Cardiac fibroblast (primary cell): ENCODE measurements around the gene THG1L.
"Not testable (repeated sequence)": the region's sequence is repeated elsewhere in the genome, so short reads cannot be mapped to it uniquely, and the experiment has no call there.

Source experiments
- DNase-seq, 2 donors: peaks; one replicate each; pipeline versions ENCODE4 v3.0.0 to v3.0.0-alpha.2; 2010; ENCODE audit warnings: low read depth in 2 of 2
- H3K4me3 ChIP-seq, 2 donors: replicated peaks in 1 of 2; 1 replicate in 1 of 2; 2 replicates in 1 of 2; pipeline ENCODE4 v1.5.1; 2011; ENCODE audit warnings: low read depth in 2 of 2, low read length in 2 of 2, mild to moderate bottlenecking in 2 of 2, moderate library complexity in 1 of 2
- TF ChIP-seq, protein P1 (sequence below): IDR thresholded peaks from one replicate; pipeline ENCODE4 v1.5.1; 2011; ENCODE audit warnings: low read depth, mild to moderate bottlenecking, low read length, inconsistent platforms

The THG1L gene

DNA sequence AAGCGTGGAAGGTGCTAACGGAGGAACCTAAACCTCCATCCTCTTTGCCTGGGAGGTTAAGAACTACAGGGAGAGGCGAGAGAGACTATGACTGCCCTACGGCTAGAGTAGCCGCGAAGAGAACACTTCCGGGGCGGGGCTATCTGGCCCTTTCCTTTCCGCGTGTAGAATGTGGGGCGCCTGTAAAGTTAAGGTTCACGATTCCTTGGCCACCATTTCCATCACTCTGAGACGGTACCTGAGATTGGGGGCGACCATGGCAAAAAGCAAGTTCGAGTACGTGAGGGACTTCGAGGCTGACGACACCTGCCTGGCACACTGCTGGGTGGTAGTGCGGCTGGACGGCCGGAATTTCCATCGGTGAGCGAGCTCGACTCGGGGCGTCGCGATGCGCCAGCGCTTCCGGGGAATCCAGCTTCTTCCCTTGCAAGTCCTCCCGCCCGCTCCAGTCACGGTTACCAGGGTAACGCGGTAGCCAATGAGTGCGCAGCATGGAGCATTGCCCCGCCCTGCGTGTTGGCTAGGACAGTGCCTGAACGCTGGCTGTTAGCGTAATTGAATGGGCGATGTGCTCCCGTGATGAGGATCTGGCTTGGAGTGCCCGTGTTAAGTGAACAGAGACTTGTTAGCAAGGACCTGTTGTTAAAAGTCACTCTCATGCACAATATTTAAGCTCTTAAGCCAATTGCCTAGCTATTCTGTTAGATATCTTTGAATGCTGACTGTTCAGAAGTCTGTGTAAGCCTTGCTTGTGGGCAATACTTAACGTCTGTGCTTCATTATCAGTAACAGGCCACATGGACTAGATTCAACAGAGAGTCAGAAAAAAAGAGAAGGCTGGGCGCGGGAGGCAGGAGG is at the start of gene THG1L:
TSS of gene THG1L (plus strand) at position 149 of the 858 bp plus-strand sequence. CDS start at position 170, 21 bp downstream.
- DNase-seq, result peak; percentile 98 to 99
- TF ChIP-seq, protein P1, sequence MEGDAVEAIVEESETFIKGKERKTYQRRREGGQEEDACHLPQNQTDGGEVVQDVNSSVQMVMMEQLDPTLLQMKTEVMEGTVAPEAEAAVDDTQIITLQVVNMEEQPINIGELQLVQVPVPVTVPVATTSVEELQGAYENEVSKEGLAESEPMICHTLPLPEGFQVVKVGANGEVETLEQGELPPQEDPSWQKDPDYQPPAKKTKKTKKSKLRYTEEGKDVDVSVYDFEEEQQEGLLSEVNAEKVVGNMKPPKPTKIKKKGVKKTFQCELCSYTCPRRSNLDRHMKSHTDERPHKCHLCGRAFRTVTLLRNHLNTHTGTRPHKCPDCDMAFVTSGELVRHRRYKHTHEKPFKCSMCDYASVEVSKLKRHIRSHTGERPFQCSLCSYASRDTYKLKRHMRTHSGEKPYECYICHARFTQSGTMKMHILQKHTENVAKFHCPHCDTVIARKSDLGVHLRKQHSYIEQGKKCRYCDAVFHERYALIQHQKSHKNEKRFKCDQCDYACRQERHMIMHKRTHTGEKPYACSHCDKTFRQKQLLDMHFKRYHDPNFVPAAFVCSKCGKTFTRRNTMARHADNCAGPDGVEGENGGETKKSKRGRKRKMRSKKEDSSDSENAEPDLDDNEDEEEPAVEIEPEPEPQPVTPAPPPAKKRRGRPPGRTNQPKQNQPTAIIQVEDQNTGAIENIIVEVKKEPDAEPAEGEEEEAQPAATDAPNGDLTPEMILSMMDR, result no peak
- peak within 1 kb of the TSS; percentile 82 to 91 for H3K4me3 ChIP-seq

DNA sequence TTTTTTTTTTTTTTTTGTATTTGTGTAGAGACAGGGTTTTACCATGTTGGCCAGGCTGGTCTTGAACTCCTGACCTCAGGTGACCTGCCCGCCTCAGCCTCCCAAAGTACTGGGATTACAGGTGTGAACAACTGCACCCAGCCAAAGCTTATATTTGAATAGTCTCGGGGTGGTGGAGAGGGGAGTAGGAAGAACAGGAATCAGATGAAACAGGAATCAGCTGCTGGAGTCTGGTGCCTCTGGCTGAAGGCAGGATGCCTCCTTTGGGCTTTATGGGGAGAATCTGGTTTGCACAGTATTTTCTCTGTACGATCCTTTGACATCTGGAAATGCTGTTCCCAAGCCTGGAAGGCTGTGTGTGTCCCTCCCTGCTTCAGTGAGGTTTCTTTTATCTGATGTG is 49.0 kb upstream of the THG1L start:
- H3K4me3 ChIP-seq, result no peak overlapping the region
- TF ChIP-seq, protein P1, result no peak
- DNase-seq, result no peak

DNA sequence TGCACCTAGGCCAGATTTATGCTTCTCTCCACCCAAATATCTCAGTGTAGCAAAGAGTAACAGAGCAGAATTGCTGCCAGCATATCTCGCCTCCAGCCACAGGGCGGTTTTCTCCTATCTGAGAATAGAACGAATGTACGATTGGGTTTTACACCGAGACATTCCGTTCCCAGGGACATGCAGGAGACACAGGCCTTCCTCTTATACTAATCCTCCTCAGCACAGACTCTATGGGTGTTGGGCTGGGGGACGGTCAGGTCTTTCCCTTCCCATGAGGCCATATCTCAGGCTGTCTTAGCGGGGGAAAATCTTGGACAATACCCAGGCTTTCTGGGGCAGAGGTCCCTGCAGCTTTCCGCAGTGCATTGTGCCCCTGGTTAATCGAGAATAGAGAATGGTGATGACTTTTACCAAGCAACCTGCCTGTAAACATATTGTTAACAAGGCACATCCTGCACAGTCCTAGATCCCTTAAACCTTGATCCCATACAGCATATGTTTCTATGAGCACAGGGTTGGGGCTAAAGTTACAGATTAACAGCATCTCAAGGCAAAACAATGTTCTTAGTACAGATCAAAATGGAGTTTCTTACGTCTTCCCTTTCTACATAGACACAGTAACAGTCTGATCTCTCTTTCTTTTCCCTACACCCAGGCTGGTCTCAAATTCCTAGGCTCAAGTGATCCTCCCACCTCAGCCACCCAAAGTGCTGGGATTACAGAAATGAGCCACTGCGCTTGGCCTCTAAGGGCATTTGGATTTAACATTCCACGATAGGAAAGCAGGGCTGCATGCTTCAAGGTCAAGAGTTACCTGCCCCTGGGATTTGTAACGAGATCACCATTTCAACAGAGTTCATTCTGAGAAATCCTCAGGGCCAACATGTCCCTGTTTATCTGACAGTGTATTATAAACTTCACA is 44.7 kb upstream of the THG1L start:
- DNase-seq, H3K4me3 ChIP-seq: not testable (repeated sequence)

DNA sequence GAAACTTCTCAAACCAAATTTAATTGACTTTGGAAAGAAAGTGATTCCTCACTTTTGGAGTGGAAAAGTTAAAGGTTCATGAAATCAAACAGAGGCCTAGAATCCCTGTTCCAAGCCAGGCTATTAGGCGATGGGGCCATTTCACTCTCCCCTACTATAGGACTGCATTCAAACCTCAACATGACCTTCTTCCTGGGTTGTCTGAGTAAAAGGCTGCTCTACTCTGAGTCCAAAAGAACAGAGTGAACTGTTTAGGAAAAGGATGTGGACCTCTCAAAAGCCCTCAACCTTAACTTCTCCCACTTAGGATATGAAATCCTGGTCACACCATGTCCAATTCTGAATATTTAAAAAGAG is 44.0 kb upstream of the THG1L start:
- TF ChIP-seq, protein P1, result no peak
- DNase-seq, result no peak
- no peak overlapping the region for H3K4me3 ChIP-seq

DNA sequence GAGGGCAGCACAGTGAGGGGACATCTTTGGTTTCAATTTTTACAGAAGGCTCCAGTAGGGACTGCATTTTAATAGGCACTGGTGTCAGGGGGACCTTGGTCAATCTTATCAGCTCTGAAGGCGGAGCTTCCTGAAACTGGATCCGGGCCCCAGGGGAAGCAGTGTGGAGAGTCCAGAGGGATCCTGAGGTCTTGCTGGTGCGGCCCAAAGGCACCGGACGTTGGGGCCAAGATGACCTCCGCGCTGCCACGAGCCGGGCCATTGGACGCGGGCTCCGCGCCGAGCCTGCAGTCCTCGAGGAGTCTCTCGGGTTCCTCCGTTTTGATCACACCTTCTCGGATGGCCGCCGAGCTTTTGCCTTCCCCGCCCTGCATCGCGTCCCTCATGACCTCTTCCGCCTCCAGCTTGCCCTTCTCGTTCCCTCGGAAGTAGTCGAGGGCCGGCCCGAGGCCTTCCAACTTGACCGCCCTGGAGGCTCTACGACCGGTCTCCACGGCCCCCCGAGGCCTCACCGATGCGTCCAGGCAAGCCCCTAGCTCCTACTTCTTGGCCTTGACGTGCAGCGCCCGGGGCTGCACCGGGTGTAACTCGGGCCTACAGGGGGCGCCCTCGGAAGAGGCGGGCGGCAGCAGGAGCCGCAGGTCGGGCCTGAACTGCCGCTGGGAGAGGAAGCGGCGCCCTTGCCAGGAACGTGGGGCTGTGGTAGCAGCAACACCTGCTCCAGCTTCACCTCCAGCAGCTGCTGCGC is 41.1 kb upstream of the THG1L start:
- H3K4me3 ChIP-seq, result no peak overlapping the region
- DNase-seq, result no peak

DNA sequence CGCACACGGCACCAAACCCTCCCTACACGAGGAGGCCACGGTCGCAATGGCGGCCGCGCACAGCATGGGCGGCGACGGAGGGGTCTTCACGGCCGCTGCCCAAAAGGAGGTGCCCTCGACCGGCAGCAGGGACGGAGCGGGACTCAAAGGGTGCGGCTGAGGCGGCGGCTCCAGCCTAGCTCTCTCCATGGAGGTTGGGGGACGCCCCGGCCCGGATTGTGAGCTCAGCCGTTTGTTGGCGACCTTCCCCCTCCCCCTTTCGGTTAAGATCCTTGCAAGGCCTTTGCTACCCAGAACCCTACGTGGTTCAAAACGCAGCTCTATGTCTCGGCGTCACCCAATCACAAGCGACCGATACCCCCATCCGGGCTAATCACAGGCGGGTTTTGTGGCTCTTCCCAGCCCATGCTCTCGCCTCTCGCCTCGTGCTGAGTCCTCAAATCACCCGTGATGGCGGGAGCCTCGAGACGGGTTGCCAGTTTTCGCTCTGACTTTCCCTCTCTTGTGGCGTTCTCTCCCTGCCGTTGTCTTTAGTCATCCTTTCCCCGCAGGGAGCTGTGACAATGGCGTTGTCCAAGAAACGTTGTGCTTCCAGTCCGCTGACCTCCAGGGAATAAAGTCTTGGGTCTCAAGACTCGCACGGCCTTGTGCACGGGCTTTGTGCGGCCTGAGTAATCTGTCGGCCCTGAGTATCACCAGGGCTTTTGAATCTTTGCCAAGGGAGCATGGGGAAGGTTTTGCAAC is 40.4 kb upstream of the THG1L start:
- H3K4me3 ChIP-seq, result no peak overlapping the region
- DNase-seq, result no peak
- TF ChIP-seq, protein P1, result no peak

More for the DNA sequence above, 41.1 kb upstream of the THG1L start:
- TF ChIP-seq, protein P1, result no peak

DNA sequence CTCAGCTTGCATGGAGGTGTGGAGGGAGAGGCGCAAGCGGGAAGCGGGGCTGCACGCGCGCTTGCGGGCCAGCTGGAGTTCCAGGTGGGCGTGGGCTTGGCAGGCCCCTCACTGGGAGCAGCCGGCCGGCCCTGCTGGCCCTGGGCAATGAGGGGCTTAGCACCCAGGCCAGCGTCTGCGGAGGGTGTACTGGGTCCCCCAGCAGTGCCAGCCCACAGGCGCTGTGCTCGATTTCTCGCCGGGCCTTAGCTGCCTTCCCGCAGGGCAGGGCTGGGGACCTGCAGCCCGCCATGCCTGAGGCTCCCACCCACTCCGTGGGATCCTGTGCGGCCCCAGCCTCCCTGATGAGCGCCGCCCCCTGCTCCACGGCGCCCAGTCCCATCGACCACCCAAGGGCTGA is 37.4 kb upstream of the THG1L start:
- DNase-seq, result not testable (repeated sequence)

DNA sequence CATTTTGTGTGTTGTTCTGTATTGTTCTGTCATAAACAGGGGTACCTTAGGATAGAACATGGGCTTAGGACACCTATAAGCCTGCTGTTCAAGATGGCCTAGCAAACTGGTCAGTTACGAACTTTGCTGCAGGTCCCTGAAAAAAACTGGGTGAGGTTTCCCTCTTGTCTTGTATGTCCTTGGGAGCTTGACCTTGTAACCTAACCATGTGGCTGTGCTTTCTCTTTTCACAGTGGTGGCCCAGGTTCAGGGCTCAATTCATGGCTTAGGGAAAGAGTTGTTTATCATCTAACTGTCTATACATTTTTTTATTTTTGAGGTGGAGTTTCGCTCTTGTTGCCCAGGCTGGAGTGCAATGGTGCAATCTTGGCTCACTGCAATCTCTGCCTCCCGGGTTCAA is 35.1 kb upstream of the THG1L start:
- not testable (repeated sequence) for DNase-seq, H3K4me3 ChIP-seq

More for the DNA sequence above, 37.4 kb upstream of the THG1L start:
- H3K4me3 ChIP-seq, result not testable (repeated sequence)

DNA sequence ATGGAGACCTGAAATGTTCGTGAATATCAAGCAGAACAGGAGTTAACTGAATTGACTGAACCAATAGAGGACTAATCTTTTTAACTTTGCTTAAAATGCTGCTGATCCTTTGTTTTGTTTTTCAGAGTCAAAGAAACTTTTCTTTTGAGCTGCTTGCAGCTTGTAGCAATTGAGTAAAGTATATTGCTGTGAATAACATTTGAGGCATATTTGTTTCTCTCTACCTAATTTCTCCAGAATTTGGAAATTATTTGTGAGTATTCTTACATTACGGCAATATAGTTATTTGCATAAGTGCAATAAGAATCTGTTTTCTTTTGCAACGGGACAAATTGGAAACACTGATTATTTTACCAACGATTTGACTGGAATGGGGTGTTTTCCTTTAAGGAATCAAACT is 32.5 kb upstream of the THG1L start:
- not testable (repeated sequence) for H3K4me3 ChIP-seq, DNase-seq
